PC-3 (cell line): ENCODE data around the gene CNTN4.

Source experiments
- CTCF ChIP-seq: fragments of 300-600 bp; sonication (generic); conservative IDR thresholded peaks from 2 replicates; pipeline ENCODE4 v1.5.1; 2017; ENCODE audit warnings: antibody characterized with exemption, low read depth, mild to moderate bottlenecking, low read length
- EZH2 ChIP-seq: fragments of 300-600 bp; sonication (generic); IDR thresholded peaks from one replicate; pipeline ENCODE4 v1.6.1; 2017; ENCODE audit warnings: antibody characterized with exemption, mild to moderate bottlenecking, low read length; ENCODE audit not compliant: unreplicated experiment
- EZH2phosphoT487 ChIP-seq: fragments of 300-600 bp; sonication (generic); IDR thresholded peaks from 2 replicates; pipeline ENCODE4 v1.6.1; 2018; ENCODE audit warnings: mild to moderate bottlenecking, antibody characterized with exemption, low read length, borderline replicate concordance

GRCh38 chr3:2929574-2929973 lies 830.9 kb downstream of the CNTN4 start:
- TF ChIP-seq CTCF: no peak
- TF ChIP-seq EZH2: no peak
- no peak for TF ChIP-seq EZH2phosphoT487
